IPS-NIHi11 (cell line): ENCODE results near the gene ORC5.

ENCODE experiments used
- DNase-seq: peaks from one replicate; pipeline ENCODE4 v3.0.0; 2012; ENCODE audit warnings: mixed read lengths, low spot score

The ORC5 gene

GRCh38 chr7:104124893-104125477 is 82.8 kb downstream of the ORC5 start:
- DNase-seq = no peak

DNA sequence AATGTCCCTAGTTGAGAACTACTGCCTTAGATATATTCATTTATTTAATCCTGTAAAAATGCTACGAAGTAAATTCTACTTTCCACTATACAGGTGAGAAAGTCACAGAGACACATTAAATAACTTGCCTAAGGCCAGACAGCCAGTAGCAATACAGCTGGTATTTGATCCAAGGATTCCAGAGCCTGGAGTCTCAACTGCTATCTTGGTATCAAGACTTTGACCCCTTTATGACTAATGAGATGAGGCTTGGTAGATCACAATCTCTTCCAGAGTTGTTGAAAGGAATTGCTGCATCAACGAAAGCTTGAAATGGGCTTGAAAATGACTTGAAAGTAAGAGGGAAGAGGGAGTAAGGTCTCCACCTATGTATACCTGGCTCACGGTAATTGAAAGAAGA is 83.3 kb downstream of the ORC5 start:
- DNase-seq = no peak

DNA sequence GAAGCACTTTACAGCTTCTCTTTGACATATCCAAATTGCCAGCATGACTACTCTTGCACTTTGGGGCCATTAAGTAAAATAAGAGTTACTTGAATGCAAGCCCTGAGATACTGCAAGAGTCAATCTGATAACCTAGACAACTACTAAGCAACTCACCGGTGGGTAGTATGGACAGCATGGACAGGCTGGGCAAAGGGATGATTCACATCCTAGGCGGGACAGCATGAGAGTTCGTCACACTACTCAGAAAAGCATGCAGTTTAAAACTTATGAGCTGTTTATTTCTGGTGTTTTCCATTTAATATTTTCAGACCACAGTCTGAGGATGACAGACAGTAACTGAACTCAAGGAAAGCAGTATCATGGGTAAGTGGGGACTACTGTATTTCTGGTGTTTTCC is 84.0 kb downstream of the ORC5 start:
- DNase-seq = no peak

GRCh38 chr7:104113788-104114187 is 94.0 kb downstream of the ORC5 start:
- DNase-seq = no peak

DNA sequence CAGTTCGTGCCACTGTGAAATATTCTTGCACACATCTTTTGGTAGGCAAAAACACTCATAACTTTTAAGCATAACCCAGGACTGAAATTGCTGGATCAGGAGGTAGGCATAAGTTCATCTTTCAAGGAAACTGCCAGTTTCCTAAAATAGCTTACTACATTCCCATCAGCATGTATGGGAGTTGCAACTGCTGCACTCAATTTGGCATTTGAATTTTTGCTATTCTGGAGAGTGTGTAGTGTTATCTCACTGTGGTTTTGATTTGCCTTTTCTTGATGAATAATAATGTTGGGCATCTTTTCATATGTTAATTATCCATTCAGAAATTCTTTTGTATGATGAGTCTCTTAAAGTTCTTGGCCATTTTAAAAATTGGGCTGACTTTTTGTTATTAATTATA is 95.2 kb downstream of the ORC5 start:
- no peak for DNase-seq

DNA sequence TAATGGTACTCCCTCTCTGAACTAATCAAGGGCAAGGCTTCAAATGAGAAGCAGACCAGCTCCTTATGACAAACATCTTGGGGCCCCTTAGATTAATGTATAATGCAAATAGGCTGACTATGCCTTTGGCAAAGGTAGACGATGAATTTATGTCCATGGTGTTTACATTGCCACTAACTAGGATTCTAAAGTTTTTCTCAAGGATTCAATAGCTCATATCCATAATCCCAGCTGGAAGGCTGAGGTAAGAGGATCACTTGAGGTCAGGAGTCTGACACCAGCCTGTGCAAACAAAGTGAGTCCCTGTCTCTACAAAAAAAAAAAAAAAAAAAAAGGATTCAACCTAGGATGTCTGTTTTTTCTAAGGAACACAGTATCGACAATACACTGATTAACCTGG is 96.5 kb downstream of the ORC5 start:
- no peak for DNase-seq

GRCh38 chr7:104106108-104106905 is 101.5 kb downstream of the ORC5 start:
- DNase-seq = no peak

- DNase-seq = no peak
These were observed 108.9 kb downstream of the ORC5 start for GRCh38 chr7:104098890-104099289.

DNA sequence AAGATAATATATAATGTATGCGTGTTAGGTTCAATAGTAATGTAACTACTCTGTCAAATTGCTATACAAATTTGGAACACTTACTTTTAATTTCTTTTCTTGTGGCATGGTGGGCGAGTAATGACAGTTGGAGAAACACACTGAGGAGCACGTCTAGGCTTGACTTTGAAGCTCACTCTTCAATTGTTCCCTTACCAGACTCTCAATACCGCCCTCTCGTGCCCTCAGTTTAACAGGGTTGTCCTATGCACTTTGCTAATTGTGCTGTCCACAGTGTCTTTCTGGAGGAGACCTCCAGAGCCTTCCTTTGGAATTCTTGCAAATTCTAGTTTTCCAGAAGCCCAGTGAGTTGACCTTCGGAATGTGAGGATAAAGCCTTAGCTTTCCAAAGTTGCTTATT is 111.1 kb downstream of the ORC5 start:
- peak; percentile 31 for DNase-seq

DNA sequence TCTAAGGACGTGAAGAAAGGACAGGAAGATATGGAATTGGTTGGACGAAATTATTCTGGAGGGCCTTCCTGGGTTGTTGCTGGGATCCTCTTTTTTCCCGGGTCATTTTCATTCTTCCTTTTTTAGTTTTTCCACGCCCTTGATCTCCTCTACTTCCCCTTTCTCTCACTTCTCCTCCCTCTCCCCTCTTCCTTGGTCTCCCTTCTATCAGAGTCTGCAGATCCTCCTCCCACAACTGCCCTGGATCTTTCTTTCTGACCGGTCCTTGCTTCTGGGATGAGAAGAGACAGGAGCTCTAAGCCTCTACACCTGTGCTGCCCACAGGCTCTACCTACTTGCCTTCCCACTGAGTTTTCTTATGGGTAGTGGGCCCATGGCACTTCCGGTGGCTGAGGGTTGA is 114.7 kb downstream of the ORC5 start:
- DNase-seq = no peak

GRCh38 chr7:104091242-104091641 is 116.6 kb downstream of the ORC5 start:
- no peak for DNase-seq

DNA sequence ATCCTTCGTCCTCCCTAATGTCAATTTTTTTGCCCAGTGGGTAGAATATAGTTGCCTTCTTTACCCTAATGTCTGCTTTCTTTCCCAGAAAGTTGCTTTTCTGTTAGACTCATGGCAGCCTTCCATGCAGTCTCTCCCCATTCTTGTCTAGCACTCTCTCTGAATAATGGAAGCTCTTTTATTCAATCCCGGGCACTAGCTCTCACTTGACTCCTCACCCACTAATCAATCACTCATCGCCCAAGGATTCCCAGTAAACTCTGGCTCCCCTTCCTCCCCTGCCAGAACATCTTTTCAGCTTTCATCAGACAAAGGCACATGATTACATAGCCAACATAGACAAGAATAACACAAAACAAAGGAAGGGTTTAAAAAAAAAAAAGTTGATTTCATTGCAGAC is 118.2 kb downstream of the ORC5 start:
- DNase-seq = no peak

DNA sequence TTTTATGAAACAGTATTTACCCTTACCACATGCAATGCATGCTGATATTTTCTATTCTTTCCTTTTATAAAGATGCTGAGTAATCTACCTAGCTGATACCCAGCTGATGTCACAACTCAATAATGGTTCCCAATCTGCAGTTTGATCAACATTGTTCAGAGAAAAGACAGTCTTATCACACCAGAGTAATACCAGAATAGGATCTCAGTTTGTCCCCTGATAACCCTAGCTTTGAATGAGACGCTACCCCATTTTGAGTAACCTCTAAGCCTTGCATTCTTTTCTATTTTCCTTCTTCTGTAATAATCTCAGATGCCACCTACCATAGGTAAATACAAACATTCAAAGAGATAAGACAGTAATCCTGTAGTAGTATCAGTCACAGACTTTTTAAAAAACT is 118.8 kb downstream of the ORC5 start:
- no peak for DNase-seq
